HepG2 (cell line): ENCODE results near the gene EGFR. TPM values are rescaled to one million over a fixed set of nuclear protein-coding genes. Genes with fewer than 3 reads are reported as not detected.

Experiments used
- ATAC-seq: fragments of 200-7000 bp; cut with Tn5 transposase; 3 replicates; pipeline ENCODE4 v1.9.1; 2020; ENCODE audit warnings: mild to moderate bottlenecking, moderate library complexity
- BruUV-seq: library from RNA; stranded (reverse); fragments of 400-500 nt; replicated peaks from 2 replicates; lab custom pipeline; 2021; lab: Mats Ljungman, UMichigan
- CTCF ChIA-PET: fragments of 300-600 bp; formaldehyde crosslinking; extraction: SDS; loops from one replicate; lab custom pipeline; 2021; ENCODE audit warnings: low total read pairs, inconsistent platforms, low intra/inter-chr PET ratio; lab: Yijun Ruan, JAX
- POLR2A ChIA-PET: fragments of 350-600 bp; sonication (Branson Sonifier 250); formaldehyde crosslinking; loops from one replicate; lab custom pipeline; 2020; ENCODE audit warnings: antibody characterized with exemption, inconsistent platforms; lab: Yijun Ruan, JAX
- DNase-seq: peaks from one replicate; pipeline ENCODE4 v3.0.0-alpha.2; 2015; ENCODE audit warnings: low spot score
- FAIRE-seq: peaks from 3 replicates; lab custom pipeline; 2011; peaks lifted over from hg19 to GRCh38; lab: Jason Lieb, UNC
- H2AFZ ChIP-seq: one replicate; pipeline ENCODE4 v1.6.1; 2011; ENCODE audit warnings: low read length, inconsistent platforms
- H3K27ac ChIP-seq: fragments of 300-600 bp; 3 replicates; pipeline ENCODE4 v1.8.0; 2011; ENCODE audit warnings: mixed run types, mild to moderate bottlenecking, mixed read lengths, low read length, inconsistent platforms; ENCODE audit not compliant: insufficient read depth; ENCODE audit errors: extremely low read length
- H3K27me3 ChIP-seq, 2 experiments: fragments of 200-600 bp in 1 of 2; 2 replicates in 1 of 2; 3 replicates in 1 of 2; pipeline versions ENCODE4 v1.6.0 to v1.8.0; 2011; ENCODE audit warnings: low read length in 2 of 2, mild to moderate bottlenecking in 2 of 2, moderate library complexity in 2 of 2, inconsistent platforms in 1 of 2; ENCODE audit not compliant: insufficient read depth in 2 of 2, control insufficient read depth in 1 of 2
- H3K36me3 ChIP-seq, 2 experiments: fragments of 200-600 bp in 1 of 2; replicated peaks in 1 of 2; 2 replicates in 1 of 2; 3 replicates in 1 of 2; pipeline versions ENCODE4 v1.5.1 to v1.8.0; 2011; ENCODE audit warnings: low read length in 2 of 2, inconsistent platforms in 1 of 2; ENCODE audit not compliant: insufficient read depth in 2 of 2, control insufficient read depth in 1 of 2
- H3K4me1 ChIP-seq: 2 replicates; pipeline ENCODE4 v1.5.1; 2012; ENCODE audit warnings: low read length, inconsistent platforms; ENCODE audit not compliant: insufficient read depth
- H3K4me2 ChIP-seq: 2 replicates; pipeline ENCODE4 v1.6.0; 2011; ENCODE audit warnings: low read depth, low read length, inconsistent platforms
- H3K4me3 ChIP-seq, 3 experiments: fragments of 200-600 bp in 1 of 3; sonication (generic), shearing (Covaris generic) in 1 of 3; replicated peaks in 1 of 3; 2 replicates each; pipeline ENCODE4 v1.5.1; 2011 to 2016; ENCODE audit warnings: low read length in 3 of 3, inconsistent platforms in 2 of 3, low read depth in 2 of 3, mild to moderate bottlenecking in 2 of 3, control low read depth in 1 of 3, mixed read lengths in 1 of 3; ENCODE audit not compliant: insufficient read depth in 1 of 3
- H3K79me2 ChIP-seq: one replicate; pipeline ENCODE4 v1.6.1; 2011; ENCODE audit warnings: low read length, inconsistent platforms; ENCODE audit not compliant: insufficient read depth
- H3K9ac ChIP-seq: 2 replicates; pipeline ENCODE4 v1.6.0; 2011; ENCODE audit warnings: mild to moderate bottlenecking, low read depth, low read length, inconsistent platforms; ENCODE audit not compliant: insufficient read depth
- H3K9me3 ChIP-seq: 2 replicates; pipeline ENCODE4 v1.5.1; 2012; ENCODE audit warnings: mild to moderate bottlenecking, low read length
- H4K20me1 ChIP-seq: 2 replicates; pipeline ENCODE4 v1.6.0; 2011; ENCODE audit warnings: inconsistent platforms, mild to moderate bottlenecking, low read length, moderate library complexity; ENCODE audit not compliant: insufficient read depth
- ATF1 ChIP-seq: IDR thresholded peaks from 2 replicates; pipeline ENCODE4 v1.6.1; 2016; ENCODE audit warnings: mild to moderate bottlenecking, control low read depth
- KAT8 ChIP-seq: IDR thresholded peaks from 2 replicates; pipeline ENCODE4 v1.6.1; 2016; ENCODE audit warnings: missing genetic modification reagents, missing compliant biosample characterization
- NCOR1 ChIP-seq: fragments of 200-600 bp; sonication (generic); IDR thresholded peaks from 2 replicates; pipeline ENCODE4 v1.7.0; 2017; ENCODE audit warnings: antibody characterized with exemption, low read length, borderline replicate concordance
- POLR2AphosphoS5 ChIP-seq: IDR thresholded peaks from 2 replicates; pipeline ENCODE4 v1.6.1; 2012; ENCODE audit warnings: low read depth, low read length
- SAP130 ChIP-seq: IDR thresholded peaks from 2 replicates; pipeline ENCODE4 v1.6.1; 2016; ENCODE audit warnings: low read depth
- U2AF2 ChIP-seq: fragments of 200-400 bp; formaldehyde crosslinking; IDR thresholded peaks from 2 replicates; pipeline ENCODE4 v1.6.1; 2017; ENCODE audit warnings: low read depth, mild to moderate bottlenecking, low read length
- ZBTB3 ChIP-seq: sonication (generic); formaldehyde crosslinking; IDR thresholded peaks from 2 replicates; pipeline ENCODE4 v1.4.0; 2020; ENCODE audit warnings: low read depth, mild to moderate bottlenecking, moderate library complexity, missing genetic modification reagents, borderline replicate concordance
- ZFY ChIP-seq: sonication (generic); formaldehyde crosslinking; IDR thresholded peaks from 2 replicates; pipeline ENCODE4 v1.4.0; 2020; ENCODE audit warnings: missing genetic modification reagents
- ZNF558 ChIP-seq: sonication (generic); formaldehyde crosslinking; IDR thresholded peaks from 2 replicates; pipeline ENCODE4 v1.9.0; 2022; ENCODE audit warnings: mild to moderate bottlenecking, missing genetic modification reagents, borderline replicate concordance
- ZNF562 ChIP-seq: sonication (generic); formaldehyde crosslinking; IDR thresholded peaks from 2 replicates; pipeline ENCODE4 v1.8.0; 2022; ENCODE audit warnings: missing genetic modification reagents, borderline replicate concordance
- ZNF644 ChIP-seq: IDR thresholded peaks from 2 replicates; pipeline ENCODE4 v1.6.1; 2016; ENCODE audit warnings: low read depth
- ZNF709 ChIP-seq: sonication (generic); formaldehyde crosslinking; IDR thresholded peaks from 2 replicates; pipeline ENCODE4 v1.5.0; 2020; ENCODE audit warnings: mild to moderate bottlenecking, missing genetic modification reagents
- WGBS: methylation state at CpG from one replicate; pipeline ENCODE4 v1.1.6; 2017; ENCODE audit warnings: low lambda C conversion rate; 5-methylcytosine and 5-hydroxymethylcytosine counted together
- in situ Hi-C: cut with HindIII; loops from 2 replicates; pipeline ENCODE4 v1.10.0; 2017; ENCODE audit warnings: low pct_unique_long_range_greater_than_20kb; ENCODE audit not compliant: extremely low pct_ligation_motif_present
- intact Hi-C: fragments of 100-400 bp; cut with micrococcal nuclease; formaldehyde crosslinking; loops from one replicate; pipeline ENCODE4 v1.10.0; 2022; ENCODE audit not compliant: unreplicated experiment
- polyA plus RNA-seq, 8 experiments: library from polyadenylated mRNA; depleted of rRNA in 3 of 8; stranded (reverse) in 7 of 8; unstranded in 1 of 8; fragments of >200 nt; fragmentation: Illumina TruSeq in 4 of 8; extraction: Trizol in 4 of 8; gene quantifications; 2 replicates each; pipeline versions ENCODE4 v1.2.1 to v1.2.3, GENCODE V29; 2011 to 2016; ENCODE audit warnings: low read depth in 4 of 8, missing spikeins in 1 of 8, mixed read lengths in 1 of 8; ENCODE audit not compliant: insufficient read depth in 1 of 8
- total RNA-seq, 5 experiments: library from RNA; depleted of rRNA; stranded (reverse); fragments of >200 nt; fragmentation: Illumina TruSeq; extraction: Trizol; gene quantifications; 2 replicates each; pipeline ENCODE4 v1.2.3, GENCODE V29; 2016; ENCODE audit warnings: low read depth in 1 of 5
- TF ChIP-seq, protein P1 (sequence below), 2 experiments: IDR thresholded peaks; 2 replicates each; pipeline ENCODE4 v1.6.1; 2011 to 2012; ENCODE audit warnings: low read length in 2 of 2, borderline replicate concordance in 1 of 2, low read depth in 1 of 2, mild to moderate bottlenecking in 1 of 2, moderate library complexity in 1 of 2
- TF ChIP-seq, protein P2 (sequence below): IDR thresholded peaks from 2 replicates; pipeline ENCODE4 v1.4.0; 2020; ENCODE audit warnings: mild to moderate bottlenecking, missing genetic modification reagents

The EGFR gene
- total and polyA plus RNA-seq, 2 of the 13 experiments (the other 11 are each of a cell fraction or from before 2014, with no cell fraction given): 7.0 to 10.0 TPM

DNA sequence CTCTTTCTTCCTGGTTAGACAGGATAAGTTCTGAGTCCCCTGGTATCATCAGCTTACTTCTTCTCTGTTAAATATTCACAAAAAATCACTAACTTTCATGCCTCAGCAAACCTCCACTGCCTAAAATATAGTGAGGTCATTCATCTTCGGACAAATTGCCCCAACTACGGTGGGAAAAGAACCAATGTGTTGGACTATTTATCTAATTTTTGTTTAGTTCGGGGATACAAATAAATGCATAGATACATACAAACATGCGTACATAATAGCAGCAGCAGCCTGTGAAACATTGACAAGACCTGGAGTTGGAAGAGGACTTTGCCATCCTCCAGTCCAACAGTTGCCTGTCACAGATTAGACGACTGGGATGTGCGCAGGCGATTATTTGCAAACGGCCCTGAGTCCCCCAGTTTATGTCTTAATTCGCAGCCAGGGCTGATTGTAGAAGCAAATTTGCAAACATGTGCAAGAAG, 51.5 kb downstream of the EGFR start:
- peaks cover 2% of the 10 kb centered on the region for H3K79me2 ChIP-seq
- intact Hi-C loops: no loop called here
- peak; percentile 46; the same call in 1 of the 2 replicates for TF ChIP-seq ATF1 (CRISPR knock-in tag)
- TF ChIP-seq ZBTB3: 0 out of 2 replicates have a peak, but pooled peaks have one; percentile 27
- TF ChIP-seq, protein P1, sequence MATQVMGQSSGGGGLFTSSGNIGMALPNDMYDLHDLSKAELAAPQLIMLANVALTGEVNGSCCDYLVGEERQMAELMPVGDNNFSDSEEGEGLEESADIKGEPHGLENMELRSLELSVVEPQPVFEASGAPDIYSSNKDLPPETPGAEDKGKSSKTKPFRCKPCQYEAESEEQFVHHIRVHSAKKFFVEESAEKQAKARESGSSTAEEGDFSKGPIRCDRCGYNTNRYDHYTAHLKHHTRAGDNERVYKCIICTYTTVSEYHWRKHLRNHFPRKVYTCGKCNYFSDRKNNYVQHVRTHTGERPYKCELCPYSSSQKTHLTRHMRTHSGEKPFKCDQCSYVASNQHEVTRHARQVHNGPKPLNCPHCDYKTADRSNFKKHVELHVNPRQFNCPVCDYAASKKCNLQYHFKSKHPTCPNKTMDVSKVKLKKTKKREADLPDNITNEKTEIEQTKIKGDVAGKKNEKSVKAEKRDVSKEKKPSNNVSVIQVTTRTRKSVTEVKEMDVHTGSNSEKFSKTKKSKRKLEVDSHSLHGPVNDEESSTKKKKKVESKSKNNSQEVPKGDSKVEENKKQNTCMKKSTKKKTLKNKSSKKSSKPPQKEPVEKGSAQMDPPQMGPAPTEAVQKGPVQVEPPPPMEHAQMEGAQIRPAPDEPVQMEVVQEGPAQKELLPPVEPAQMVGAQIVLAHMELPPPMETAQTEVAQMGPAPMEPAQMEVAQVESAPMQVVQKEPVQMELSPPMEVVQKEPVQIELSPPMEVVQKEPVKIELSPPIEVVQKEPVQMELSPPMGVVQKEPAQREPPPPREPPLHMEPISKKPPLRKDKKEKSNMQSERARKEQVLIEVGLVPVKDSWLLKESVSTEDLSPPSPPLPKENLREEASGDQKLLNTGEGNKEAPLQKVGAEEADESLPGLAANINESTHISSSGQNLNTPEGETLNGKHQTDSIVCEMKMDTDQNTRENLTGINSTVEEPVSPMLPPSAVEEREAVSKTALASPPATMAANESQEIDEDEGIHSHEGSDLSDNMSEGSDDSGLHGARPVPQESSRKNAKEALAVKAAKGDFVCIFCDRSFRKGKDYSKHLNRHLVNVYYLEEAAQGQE (IDR thresholded peaks at IDR 0.05; ENCODE audit: borderline replicate concordance in 1 of 2, low read depth in 1 of 2, low read length in 2 of 2): no peak
- TF ChIP-seq U2AF2: no peak
- TF ChIP-seq ZFY: no peak
- TF ChIP-seq, protein P2, sequence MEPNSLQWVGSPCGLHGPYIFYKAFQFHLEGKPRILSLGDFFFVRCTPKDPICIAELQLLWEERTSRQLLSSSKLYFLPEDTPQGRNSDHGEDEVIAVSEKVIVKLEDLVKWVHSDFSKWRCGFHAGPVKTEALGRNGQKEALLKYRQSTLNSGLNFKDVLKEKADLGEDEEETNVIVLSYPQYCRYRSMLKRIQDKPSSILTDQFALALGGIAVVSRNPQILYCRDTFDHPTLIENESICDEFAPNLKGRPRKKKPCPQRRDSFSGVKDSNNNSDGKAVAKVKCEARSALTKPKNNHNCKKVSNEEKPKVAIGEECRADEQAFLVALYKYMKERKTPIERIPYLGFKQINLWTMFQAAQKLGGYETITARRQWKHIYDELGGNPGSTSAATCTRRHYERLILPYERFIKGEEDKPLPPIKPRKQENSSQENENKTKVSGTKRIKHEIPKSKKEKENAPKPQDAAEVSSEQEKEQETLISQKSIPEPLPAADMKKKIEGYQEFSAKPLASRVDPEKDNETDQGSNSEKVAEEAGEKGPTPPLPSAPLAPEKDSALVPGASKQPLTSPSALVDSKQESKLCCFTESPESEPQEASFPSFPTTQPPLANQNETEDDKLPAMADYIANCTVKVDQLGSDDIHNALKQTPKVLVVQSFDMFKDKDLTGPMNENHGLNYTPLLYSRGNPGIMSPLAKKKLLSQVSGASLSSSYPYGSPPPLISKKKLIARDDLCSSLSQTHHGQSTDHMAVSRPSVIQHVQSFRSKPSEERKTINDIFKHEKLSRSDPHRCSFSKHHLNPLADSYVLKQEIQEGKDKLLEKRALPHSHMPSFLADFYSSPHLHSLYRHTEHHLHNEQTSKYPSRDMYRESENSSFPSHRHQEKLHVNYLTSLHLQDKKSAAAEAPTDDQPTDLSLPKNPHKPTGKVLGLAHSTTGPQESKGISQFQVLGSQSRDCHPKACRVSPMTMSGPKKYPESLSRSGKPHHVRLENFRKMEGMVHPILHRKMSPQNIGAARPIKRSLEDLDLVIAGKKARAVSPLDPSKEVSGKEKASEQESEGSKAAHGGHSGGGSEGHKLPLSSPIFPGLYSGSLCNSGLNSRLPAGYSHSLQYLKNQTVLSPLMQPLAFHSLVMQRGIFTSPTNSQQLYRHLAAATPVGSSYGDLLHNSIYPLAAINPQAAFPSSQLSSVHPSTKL (CRISPR knock-in tag): 0 out of 2 replicates have a peak, but pooled peaks have one; percentile 35
- 0 out of 2 replicates have a peak, but pooled peaks have one; percentile 10 for TF ChIP-seq KAT8 (CRISPR knock-in tag)
- no peak for TF ChIP-seq ZNF644 (CRISPR knock-in tag)
- TF ChIP-seq SAP130 (CRISPR knock-in tag): 0 out of 2 replicates have a peak, but pooled peaks have one; percentile 20
- no peak; the same call in 1 of the 2 replicates for TF ChIP-seq POLR2AphosphoS5
- TF ChIP-seq ZNF709: no peak
- TF ChIP-seq ZNF562 (CRISPR knock-in tag): no peak
- TF ChIP-seq ZNF558 (CRISPR knock-in tag): no peak
- 0 out of 2 replicates have a peak, but pooled peaks have one; percentile 31 for TF ChIP-seq NCOR1

More for the DNA sequence above, 51.5 kb downstream of the EGFR start:
- H3K9me3 ChIP-seq: no peaks in the 10 kb centered on the region
- no peak overlapping the region for H2AFZ ChIP-seq
- H3K27ac ChIP-seq: peak overlapping the region; percentile 82
- H3K36me3 ChIP-seq: no peaks in the 10 kb centered on the region
- WGBS: 6% methylated on average over 9 of the region's 9 CpGs
- in situ Hi-C loops: no loop called here
- POLR2A ChIA-PET: interaction anchor here (1.7 to 3.3 kb wide), 4 partner anchors 8 to 118 kb away, joined by 6 to 35 read pairs (median 20); no protein-coding TSS in a partner anchor
- peak overlapping the region; percentile 71 for H3K4me2 ChIP-seq
- H3K27me3 ChIP-seq: no peaks in the 10 kb centered on the region
- FAIRE-seq (peak; percentile 63), DNase-seq (peak; percentile 47), ATAC-seq (peak; percentile 77)
- H3K4me1 ChIP-seq: peaks cover 98% of the 10 kb centered on the region
- BruUV-seq: no TSS peak
- CTCF ChIA-PET: no interaction called here
- peak overlapping the region in 2 of 3 experiments; percentile 13 to 31; a peak in 2 of 6 replicates for H3K4me3 ChIP-seq
- no peaks in the 10 kb centered on the region for H4K20me1 ChIP-seq
- peak overlapping the region; percentile 58 for H3K9ac ChIP-seq
